ENCODE results near the gene CSNK1A1. TPM values are rescaled to one million over a fixed set of nuclear protein-coding genes. Genes with fewer than 3 reads are reported as not detected.

CSNK1A1 gene
- total and polyA plus RNA-seq, 9 donors: 99.3 to 150 (median 132) TPM

- H3K27ac ChIP-seq (ENCODE audit: low read length): no peak overlapping the region
- H3K36me3 ChIP-seq (ENCODE audit: control insufficient read depth, insufficient read depth, low read length): peaks cover 11% of the 10 kb centered on the region
- H3K4me1 ChIP-seq (ENCODE audit: control insufficient read depth, insufficient read depth, low read length): peaks cover 4% of the 10 kb centered on the region
- 83% methylated on average over 7 of the region's 18 CpGs for WGBS (ENCODE audit: insufficient coverage)
- no peaks in the 10 kb centered on the region for H3K27me3 ChIP-seq (ENCODE audit: control insufficient read depth, insufficient read depth, low read length)
- no peaks in the 10 kb centered on the region for H3K9me3 ChIP-seq (replicated peaks; ENCODE audit: control insufficient read depth, low read depth, low read length)
- DNase-seq: peak; percentile 9
- no peak overlapping the region for H3K4me3 ChIP-seq (ENCODE audit: low read length)
Observed at GRCh38 chr5:149552553-149553160, 1.4 kb upstream of the CSNK1A1 start.

- peak overlapping the region; percentile 91 for H3K27ac ChIP-seq (ENCODE audit: low read length)
- peaks cover 11% of the 10 kb centered on the region for H3K36me3 ChIP-seq (ENCODE audit: control insufficient read depth, insufficient read depth, low read length)
- no CpG with 5 or more reads among the region's 6 CpGs for WGBS (ENCODE audit: insufficient coverage)
- H3K4me1 ChIP-seq (ENCODE audit: control insufficient read depth, insufficient read depth, low read length): peaks cover 4% of the 10 kb centered on the region
- no peak for DNase-seq
- H3K9me3 ChIP-seq (replicated peaks; ENCODE audit: control insufficient read depth, low read depth, low read length): no peaks in the 10 kb centered on the region
- H3K27me3 ChIP-seq (ENCODE audit: control insufficient read depth, insufficient read depth, low read length): no peaks in the 10 kb centered on the region
- H3K4me3 ChIP-seq (ENCODE audit: low read length): peak overlapping the region; percentile 99
Observed at GRCh38 chr5:149552038-149552494, 827 bp upstream of the CSNK1A1 start.

- peaks cover 17% of the 10 kb centered on the region for H3K36me3 ChIP-seq (ENCODE audit: control insufficient read depth, insufficient read depth, low read length)
- peak overlapping the region; percentile 98 for H3K27ac ChIP-seq (ENCODE audit: low read length)
- peak overlapping the region; percentile 99 for H3K4me3 ChIP-seq (ENCODE audit: low read length)
- no peaks in the 10 kb centered on the region for H3K27me3 ChIP-seq (ENCODE audit: control insufficient read depth, insufficient read depth, low read length)
- DNase-seq: peak; percentile 45
- WGBS (ENCODE audit: insufficient coverage): 0% methylated on average over 31 of the region's 40 CpGs
- H3K9me3 ChIP-seq (replicated peaks; ENCODE audit: control insufficient read depth, low read depth, low read length): no peaks in the 10 kb centered on the region
- peaks cover 4% of the 10 kb centered on the region for H3K4me1 ChIP-seq (ENCODE audit: control insufficient read depth, insufficient read depth, low read length)
Observed at GRCh38 chr5:149550594-149551226, 529 bp downstream of the CSNK1A1 start.

GRCh38 chr5:149550268-149550583, 1.0 kb downstream of the CSNK1A1 start:
- 0% methylated on average over 12 of the region's 12 CpGs for WGBS (ENCODE audit: insufficient coverage)
- Histone ChIP-seq H3K4me3 (ENCODE audit: low read length) (peak overlapping the region; percentile 99), H3K9me3 (replicated peaks; ENCODE audit: control insufficient read depth, low read depth, low read length) (no peaks in the 10 kb centered on the region), H3K4me1 (ENCODE audit: control insufficient read depth, insufficient read depth, low read length) (peaks cover 6% of the 10 kb centered on the region), H3K36me3 (ENCODE audit: control insufficient read depth, insufficient read depth, low read length) (peaks cover 21% of the 10 kb centered on the region), H3K27me3 (ENCODE audit: control insufficient read depth, insufficient read depth, low read length) (no peaks in the 10 kb centered on the region), H3K27ac (ENCODE audit: low read length) (peak overlapping the region; percentile 98)
- no peak for DNase-seq

GRCh38 chr5:149549461-149550267, 1.6 kb downstream of the CSNK1A1 start:
- WGBS (ENCODE audit: insufficient coverage): 0% methylated on average over 12 of the region's 25 CpGs
- H3K36me3 ChIP-seq (ENCODE audit: control insufficient read depth, insufficient read depth, low read length): peaks cover 25% of the 10 kb centered on the region
- peak; percentile 64 for DNase-seq
- H3K27ac ChIP-seq (ENCODE audit: low read length): peak overlapping the region; percentile 98
- H3K9me3 ChIP-seq (replicated peaks; ENCODE audit: control insufficient read depth, low read depth, low read length): no peaks in the 10 kb centered on the region
- H3K4me3 ChIP-seq (ENCODE audit: low read length): peak overlapping the region; percentile 99
- H3K27me3 ChIP-seq (ENCODE audit: control insufficient read depth, insufficient read depth, low read length): no peaks in the 10 kb centered on the region
- peaks cover 8% of the 10 kb centered on the region for H3K4me1 ChIP-seq (ENCODE audit: control insufficient read depth, insufficient read depth, low read length)

GRCh38 chr5:149546974-149547373, 4.3 kb downstream of the CSNK1A1 start:
- H3K27ac ChIP-seq (ENCODE audit: low read length): no peak overlapping the region
- DNase-seq: peak; percentile 8
- H3K4me1 ChIP-seq (ENCODE audit: control insufficient read depth, insufficient read depth, low read length): peaks cover 13% of the 10 kb centered on the region
- H3K9me3 ChIP-seq (replicated peaks; ENCODE audit: control insufficient read depth, low read depth, low read length): no peaks in the 10 kb centered on the region
- H3K4me3 ChIP-seq (ENCODE audit: low read length): no peak overlapping the region
- no peaks in the 10 kb centered on the region for H3K27me3 ChIP-seq (ENCODE audit: control insufficient read depth, insufficient read depth, low read length)
- peaks cover 31% of the 10 kb centered on the region for H3K36me3 ChIP-seq (ENCODE audit: control insufficient read depth, insufficient read depth, low read length)

- Histone ChIP-seq H3K27me3 (ENCODE audit: control insufficient read depth, insufficient read depth, low read length) (no peaks in the 10 kb centered on the region), H3K4me3 (ENCODE audit: low read length) (no peak overlapping the region), H3K27ac (ENCODE audit: low read length) (no peak overlapping the region), H3K36me3 (ENCODE audit: control insufficient read depth, insufficient read depth, low read length) (peaks cover 34% of the 10 kb centered on the region), H3K9me3 (replicated peaks; ENCODE audit: control insufficient read depth, low read depth, low read length) (no peaks in the 10 kb centered on the region), H3K4me1 (ENCODE audit: control insufficient read depth, insufficient read depth, low read length) (peaks cover 13% of the 10 kb centered on the region)
- 86% methylated on average over 6 of the region's 6 CpGs for WGBS (ENCODE audit: insufficient coverage)
- DNase-seq: no peak
Observed at GRCh38 chr5:149545327-149545726, 5.9 kb downstream of the CSNK1A1 start.

- Histone ChIP-seq H3K4me3 (ENCODE audit: low read length) (no peak overlapping the region), H3K36me3 (ENCODE audit: control insufficient read depth, insufficient read depth, low read length) (peaks cover 30% of the 10 kb centered on the region), H3K9me3 (replicated peaks; ENCODE audit: control insufficient read depth, low read depth, low read length) (no peaks in the 10 kb centered on the region), H3K27ac (ENCODE audit: low read length) (no peak overlapping the region), H3K4me1 (ENCODE audit: control insufficient read depth, insufficient read depth, low read length) (peaks cover 9% of the 10 kb centered on the region), H3K27me3 (ENCODE audit: control insufficient read depth, insufficient read depth, low read length) (no peaks in the 10 kb centered on the region)
- DNase-seq: peak; percentile 38
- WGBS (ENCODE audit: insufficient coverage): no CpG with 5 or more reads among the region's 3 CpGs
Observed at GRCh38 chr5:149544028-149544420, 7.2 kb downstream of the CSNK1A1 start.

GRCh38 chr5:149543361-149544027, 7.7 kb downstream of the CSNK1A1 start:
- Histone ChIP-seq H3K27me3 (ENCODE audit: control insufficient read depth, insufficient read depth, low read length) (no peaks in the 10 kb centered on the region), H3K4me3 (ENCODE audit: low read length) (no peak overlapping the region), H3K4me1 (ENCODE audit: control insufficient read depth, insufficient read depth, low read length) (peaks cover 9% of the 10 kb centered on the region), H3K36me3 (ENCODE audit: control insufficient read depth, insufficient read depth, low read length) (peaks cover 28% of the 10 kb centered on the region), H3K27ac (ENCODE audit: low read length) (no peak overlapping the region), H3K9me3 (replicated peaks; ENCODE audit: control insufficient read depth, low read depth, low read length) (no peaks in the 10 kb centered on the region)
- 60% methylated on average over 1 of the region's 8 CpGs for WGBS (ENCODE audit: insufficient coverage)
- DNase-seq: no peak

- peaks cover 9% of the 10 kb centered on the region for H3K4me1 ChIP-seq (ENCODE audit: control insufficient read depth, insufficient read depth, low read length)
- no peaks in the 10 kb centered on the region for H3K9me3 ChIP-seq (replicated peaks; ENCODE audit: control insufficient read depth, low read depth, low read length)
- no peak overlapping the region for H3K27ac ChIP-seq (ENCODE audit: low read length)
- DNase-seq: no peak
- peaks cover 21% of the 10 kb centered on the region for H3K36me3 ChIP-seq (ENCODE audit: control insufficient read depth, insufficient read depth, low read length)
- WGBS (ENCODE audit: insufficient coverage): no CpG with 5 or more reads among the region's 6 CpGs
- no peaks in the 10 kb centered on the region for H3K27me3 ChIP-seq (ENCODE audit: control insufficient read depth, insufficient read depth, low read length)
- no peak overlapping the region for H3K4me3 ChIP-seq (ENCODE audit: low read length)
Observed at GRCh38 chr5:149541893-149542292, 9.3 kb downstream of the CSNK1A1 start.
